Smooth muscle cell (in vitro differentiated cells): ENCODE data around the gene IGSF21. TPM values are rescaled to one million over a fixed set of nuclear protein-coding genes. Genes with fewer than 3 reads are reported as not detected.

Source experiments
- DNase-seq: peaks from one replicate; lab custom pipeline; 2025; ENCODE audit not compliant: unreplicated experiment; lab: John Stamatoyannopoulos, UW
- H2AFZ ChIP-seq: fragments of 200-600 bp; sonication (generic); 2 replicates; pipeline ENCODE4 v1.6.0; 2016; ENCODE audit warnings: antibody characterized with exemption, low read depth, mild to moderate bottlenecking
- H3F3A ChIP-seq: fragments of 200-600 bp; sonication (generic); 2 replicates; pipeline ENCODE4 v1.6.0; 2017; ENCODE audit warnings: antibody characterized with exemption, low read depth
- H3K27ac ChIP-seq: fragments of 200-600 bp; sonication (generic); 2 replicates; pipeline ENCODE4 v1.5.1; 2016; ENCODE audit warnings: low read depth, mild to moderate bottlenecking
- H3K27me3 ChIP-seq: fragments of 200-600 bp; sonication (generic); 2 replicates; pipeline ENCODE4 v1.6.1; 2016; ENCODE audit warnings: low read depth, mild to moderate bottlenecking
- H3K36me3 ChIP-seq: fragments of 200-600 bp; sonication (generic); 2 replicates; pipeline ENCODE4 v1.5.1; 2016; ENCODE audit warnings: low read depth
- H3K4me1 ChIP-seq: fragments of 200-600 bp; sonication (generic); 2 replicates; pipeline ENCODE4 v1.5.1; 2016; ENCODE audit warnings: low read depth
- H3K4me2 ChIP-seq: fragments of 200-600 bp; sonication (generic); 2 replicates; pipeline ENCODE4 v1.6.0; 2016; ENCODE audit warnings: mild to moderate bottlenecking
- H3K4me3 ChIP-seq: fragments of 200-600 bp; sonication (generic); 2 replicates; pipeline ENCODE4 v1.5.1; 2016; ENCODE audit warnings: mild to moderate bottlenecking
- H3K79me2 ChIP-seq: fragments of 200-600 bp; sonication (generic); 2 replicates; pipeline ENCODE4 v1.6.0; 2016; ENCODE audit warnings: low read depth, mild to moderate bottlenecking
- H3K9ac ChIP-seq: fragments of 200-600 bp; sonication (generic); 2 replicates; pipeline ENCODE4 v1.6.0; 2016; ENCODE audit warnings: low read depth
- H3K9me3 ChIP-seq: fragments of 200-600 bp; sonication (generic); replicated peaks from 2 replicates; pipeline ENCODE4 v1.5.1; 2016; ENCODE audit warnings: low read depth
- H4K20me1 ChIP-seq: fragments of 200-600 bp; sonication (generic); 2 replicates; pipeline ENCODE4 v1.6.0; 2016; ENCODE audit warnings: low read depth
- WGBS: methylation state at CpG from one replicate; pipeline ENCODE4 v1.1.7; 2016; ENCODE audit warnings: low lambda C conversion rate; 5-methylcytosine and 5-hydroxymethylcytosine counted together
- polyA plus RNA-seq: library from polyadenylated mRNA; unstranded; fragments of >200 nt; fragmentation: Nextera tagmentation; extraction: Ambion mirVana; gene quantifications from 2 replicates; pipeline ENCODE4 v1.2.1, GENCODE V29; 2016
- total RNA-seq: library from RNA; depleted of rRNA; stranded (reverse); fragments of >200 nt; gene quantifications from 2 replicates; pipeline ENCODE4 v1.2.3, GENCODE V29; 2014
- TF ChIP-seq, protein P1 (sequence below): fragments of 200-600 bp; sonication (generic); IDR thresholded peaks from 2 replicates; pipeline ENCODE4 v1.5.1; 2017; ENCODE audit warnings: borderline replicate concordance, mild to moderate bottlenecking, antibody characterized with exemption; ENCODE audit not compliant: insufficient read depth, poor library complexity, severe bottlenecking

Gene IGSF21
- total and polyA plus RNA-seq, 2 experiments from 2014 or later, result not detected

DNA sequence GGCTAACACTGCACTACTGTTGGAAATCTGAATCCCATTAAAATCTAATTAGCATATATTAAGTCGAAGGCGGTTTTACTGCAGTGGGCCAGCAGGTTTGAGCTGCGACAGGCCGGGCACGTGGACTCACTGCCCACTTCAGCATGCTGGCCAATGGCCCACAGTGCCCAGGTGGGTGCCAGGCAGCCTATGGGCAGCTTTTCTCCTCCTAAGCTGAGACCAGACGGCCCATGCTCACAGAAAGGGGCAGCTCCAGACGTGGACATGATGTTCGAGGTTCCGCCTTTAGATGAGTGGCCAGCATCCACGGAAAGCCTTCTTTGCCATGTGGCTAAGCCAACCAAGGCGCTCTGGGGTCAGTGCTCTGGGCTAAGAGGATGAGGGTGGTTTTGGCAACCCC lies 283.4 kb downstream of the IGSF21 start:
- Histone ChIP-seq H2AFZ (no peak overlapping the region), H3K9ac (no peak overlapping the region), H3K79me2 (no peaks in the 10 kb centered on the region), H3K27ac (no peak overlapping the region), H3K27me3 (no peaks in the 10 kb centered on the region), H4K20me1 (no peaks in the 10 kb centered on the region), H3K4me1 (peaks cover 3% of the 10 kb centered on the region), H3K4me3 (no peak overlapping the region), H3K9me3 (no peaks in the 10 kb centered on the region), H3K4me2 (no peak overlapping the region), H3F3A (no peaks in the 10 kb centered on the region), H3K36me3 (no peaks in the 10 kb centered on the region)
- 95% methylated on average over 11 of the region's 11 CpGs for WGBS
- TF ChIP-seq, protein P1, sequence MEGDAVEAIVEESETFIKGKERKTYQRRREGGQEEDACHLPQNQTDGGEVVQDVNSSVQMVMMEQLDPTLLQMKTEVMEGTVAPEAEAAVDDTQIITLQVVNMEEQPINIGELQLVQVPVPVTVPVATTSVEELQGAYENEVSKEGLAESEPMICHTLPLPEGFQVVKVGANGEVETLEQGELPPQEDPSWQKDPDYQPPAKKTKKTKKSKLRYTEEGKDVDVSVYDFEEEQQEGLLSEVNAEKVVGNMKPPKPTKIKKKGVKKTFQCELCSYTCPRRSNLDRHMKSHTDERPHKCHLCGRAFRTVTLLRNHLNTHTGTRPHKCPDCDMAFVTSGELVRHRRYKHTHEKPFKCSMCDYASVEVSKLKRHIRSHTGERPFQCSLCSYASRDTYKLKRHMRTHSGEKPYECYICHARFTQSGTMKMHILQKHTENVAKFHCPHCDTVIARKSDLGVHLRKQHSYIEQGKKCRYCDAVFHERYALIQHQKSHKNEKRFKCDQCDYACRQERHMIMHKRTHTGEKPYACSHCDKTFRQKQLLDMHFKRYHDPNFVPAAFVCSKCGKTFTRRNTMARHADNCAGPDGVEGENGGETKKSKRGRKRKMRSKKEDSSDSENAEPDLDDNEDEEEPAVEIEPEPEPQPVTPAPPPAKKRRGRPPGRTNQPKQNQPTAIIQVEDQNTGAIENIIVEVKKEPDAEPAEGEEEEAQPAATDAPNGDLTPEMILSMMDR, result no peak
- no peak for DNase-seq

DNA sequence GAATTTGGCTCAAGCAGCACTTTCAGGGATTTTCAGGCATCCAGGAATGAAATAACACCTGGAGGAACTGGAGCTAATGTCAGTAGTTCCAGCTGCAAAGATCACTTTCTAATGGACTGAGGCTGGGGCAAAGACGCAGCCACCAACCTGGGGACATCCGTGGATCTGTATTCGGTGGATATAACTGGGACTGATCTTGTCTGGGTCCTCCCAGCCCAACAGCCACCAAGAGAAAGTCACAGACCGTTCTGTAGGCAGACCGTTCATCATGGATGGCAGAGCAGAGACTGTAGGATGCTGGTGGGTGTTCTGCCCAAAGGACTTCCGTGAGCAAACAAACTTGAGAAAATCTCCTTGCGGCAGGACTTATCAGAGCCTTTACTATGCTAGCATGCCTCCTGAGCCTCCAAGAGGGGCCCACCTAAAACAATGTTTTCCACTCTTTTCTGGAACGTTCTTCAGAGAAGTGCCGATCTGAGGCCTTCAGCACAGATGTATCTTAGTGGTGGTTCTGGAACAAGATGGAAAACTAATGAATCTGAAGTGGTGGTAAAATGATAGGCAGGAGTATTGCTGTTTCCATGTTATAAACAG lies 287.1 kb downstream of the IGSF21 start:
- Histone ChIP-seq H3K79me2 (no peaks in the 10 kb centered on the region), H3K9me3 (no peaks in the 10 kb centered on the region), H3K27me3 (no peaks in the 10 kb centered on the region), H3F3A (no peaks in the 10 kb centered on the region), H3K4me1 (peaks cover 3% of the 10 kb centered on the region), H3K36me3 (no peaks in the 10 kb centered on the region), H3K4me2 (no peak overlapping the region), H2AFZ (no peak overlapping the region), H3K27ac (no peak overlapping the region), H3K9ac (no peak overlapping the region), H3K4me3 (no peak overlapping the region), H4K20me1 (no peaks in the 10 kb centered on the region)
- DNase-seq, result no peak
- whole genome bisulfite sequencing, result 90% methylated on average over 9 of the region's 9 CpGs
- TF ChIP-seq, protein P1, result no peak

DNA sequence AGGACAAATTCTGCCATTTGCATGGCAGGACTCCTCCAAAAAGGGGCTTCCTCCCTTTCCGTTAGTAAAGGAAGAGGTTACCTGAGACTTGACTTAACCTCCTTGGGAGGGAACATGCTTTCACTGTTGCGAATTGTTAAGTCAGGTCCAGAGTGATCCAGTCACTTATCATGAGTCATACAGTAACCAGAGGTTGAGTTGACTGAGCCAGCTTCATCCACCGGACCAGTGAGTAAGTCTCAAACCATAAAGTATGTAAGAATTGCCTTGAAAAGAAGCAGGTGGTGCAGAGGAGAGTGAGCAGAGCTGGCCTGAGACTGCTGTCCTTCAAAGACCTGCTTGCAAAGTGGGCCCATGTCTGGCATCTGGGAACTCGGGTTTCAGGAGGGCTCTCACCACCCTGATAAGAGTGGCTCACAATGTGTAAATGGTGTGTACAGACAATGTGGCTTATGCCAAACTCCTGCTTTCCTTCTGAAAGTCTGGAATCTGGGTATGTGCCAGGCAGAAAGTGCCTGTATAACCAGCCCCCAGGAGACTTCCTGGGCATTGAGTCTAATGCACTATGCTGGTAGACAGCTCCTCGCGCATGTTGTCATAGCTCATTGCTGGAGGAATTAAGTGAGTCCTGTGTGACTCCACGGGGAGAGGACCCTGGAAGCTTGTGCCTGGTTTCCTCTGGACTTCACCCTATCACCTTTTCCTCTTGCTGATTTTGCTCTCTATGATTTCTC lies 288.8 kb downstream of the IGSF21 start:
- H3F3A ChIP-seq, result no peaks in the 10 kb centered on the region
- H3K36me3 ChIP-seq, result no peaks in the 10 kb centered on the region
- no peaks in the 10 kb centered on the region for H4K20me1 ChIP-seq
- TF ChIP-seq, protein P1, result no peak
- no peak overlapping the region for H3K27ac ChIP-seq
- no peak overlapping the region for H3K9ac ChIP-seq
- H3K79me2 ChIP-seq, result no peaks in the 10 kb centered on the region
- no peak for DNase-seq
- H3K4me1 ChIP-seq, result peaks cover 3% of the 10 kb centered on the region
- no peak overlapping the region for H2AFZ ChIP-seq
- no peak overlapping the region for H3K4me2 ChIP-seq
- WGBS, result 67% methylated on average over 7 of the region's 7 CpGs
- H3K27me3 ChIP-seq, result no peaks in the 10 kb centered on the region
- H3K9me3 ChIP-seq, result no peaks in the 10 kb centered on the region
- H3K4me3 ChIP-seq, result no peak overlapping the region
